HepG2 (cell line): Measurements from ENCODE around the gene PHLPP2.

Experiments
- CBX5 ChIP-seq: sonication (generic); formaldehyde crosslinking; IDR thresholded peaks from 2 replicates; pipeline ENCODE4 v1.4.0; 2020; ENCODE audit warnings: missing genetic modification reagents, borderline replicate concordance
- EZH2 ChIP-seq: conservative IDR thresholded peaks from 2 replicates; pipeline ENCODE4 v1.6.1; 2012; ENCODE audit warnings: mild to moderate bottlenecking, low read depth, low read length, moderate library complexity
- MXD4 ChIP-seq: IDR thresholded peaks from 2 replicates; pipeline ENCODE4 v1.6.1; 2016; ENCODE audit warnings: mild to moderate bottlenecking, missing biosample characterization, missing genetic modification reagents

GRCh38 chr16:71698491-71698890, 26.0 kb downstream of the PHLPP2 start:
- TF ChIP-seq EZH2: no peak
- TF ChIP-seq MXD4 (CRISPR knock-in tag): no peak
- TF ChIP-seq CBX5: no peak
